GM12878 (cell line): Measurements from ENCODE around the gene MRPL28. TPM values are rescaled to one million over a fixed set of nuclear protein-coding genes. Genes with fewer than 3 reads are reported as not detected.
"Not testable (repeated sequence)": the region's sequence is repeated elsewhere in the genome, so short reads cannot be mapped to it uniquely, and the experiment has no call there.

Experiments used
- ATAC-seq: fragments of 200-7000 bp; cut with Tn5 transposase; 3 replicates; pipeline ENCODE4 v1.9.1; 2020; ENCODE audit warnings: mild to moderate bottlenecking, moderate library complexity
- BruUV-seq: library from RNA; stranded (reverse); fragments of 400-500 nt; replicated peaks from 2 replicates; lab custom pipeline; 2021; lab: Mats Ljungman, UMichigan
- CTCF ChIA-PET: fragments of 300-600 bp; sonication (Branson Sonifier 250); formaldehyde crosslinking; extraction: SDS; loops from one replicate; lab custom pipeline; 2021; ENCODE audit warnings: inconsistent platforms; lab: Yijun Ruan, JAX
- POLR2A ChIA-PET: fragments of 350-600 bp; formaldehyde crosslinking; extraction: SDS; loops from one replicate; lab custom pipeline; 2021; ENCODE audit warnings: inconsistent platforms; lab: Charles Lee
- RAD21 ChIA-PET: fragments of 300-600 bp; sonication (Branson Sonifier 250); formaldehyde crosslinking; loops from one replicate; lab custom pipeline; 2023; ENCODE audit warnings: antibody characterized with exemption; ENCODE audit not compliant: unreplicated experiment; lab: Charles Lee
- SMC1A ChIA-PET: fragments of 300-600 bp; sonication (Branson Sonifier 250); formaldehyde crosslinking; loops from one replicate; lab custom pipeline; 2023; ENCODE audit not compliant: unreplicated experiment, uncharacterized antibody; lab: Charles Lee
- DNase-seq: peaks from one replicate; pipeline ENCODE4 v3.0.0-alpha.2; 2011; ENCODE audit warnings: low read depth, low spot score
- FAIRE-seq: peaks from 3 replicates; lab custom pipeline; 2011; peaks lifted over from hg19 to GRCh38; lab: Jason Lieb, UNC
- H2AFZ ChIP-seq: 2 replicates; pipeline ENCODE4 v1.6.0; 2011; ENCODE audit warnings: low read depth, low read length, control low read depth; ENCODE audit not compliant: control insufficient read depth
- H3K27ac ChIP-seq: 2 replicates; pipeline ENCODE4 v1.5.1; 2011; ENCODE audit warnings: control low read depth; ENCODE audit not compliant: control insufficient read depth, insufficient read depth
- H3K27me3 ChIP-seq, 2 experiments: replicated peaks in 1 of 2; 2 replicates each; pipeline versions ENCODE4 v1.6.0 to v1.6.1; 2011; ENCODE audit warnings: low read length in 1 of 2; ENCODE audit not compliant: control insufficient read depth in 2 of 2, insufficient read depth in 2 of 2
- H3K36me3 ChIP-seq, 2 experiments: 2 replicates each; pipeline ENCODE4 v1.5.1; 2011; ENCODE audit warnings: low read length in 1 of 2; ENCODE audit not compliant: control insufficient read depth in 2 of 2, insufficient read depth in 2 of 2
- H3K4me1 ChIP-seq: 2 replicates; pipeline ENCODE4 v1.6.1; 2011; ENCODE audit warnings: mild to moderate bottlenecking, low read length, moderate library complexity, mixed read lengths; ENCODE audit not compliant: control insufficient read depth, insufficient read depth
- H3K4me2 ChIP-seq: 2 replicates; pipeline ENCODE4 v1.6.0; 2011; ENCODE audit warnings: control low read depth; ENCODE audit not compliant: control insufficient read depth, insufficient read depth
- H3K4me3 ChIP-seq: fragments of 200-600 bp; sonication (generic); 2 replicates; pipeline ENCODE4 v1.5.1; 2016
- H3K79me2 ChIP-seq: 2 replicates; pipeline ENCODE4 v1.6.0; 2011; ENCODE audit warnings: low read length; ENCODE audit not compliant: control insufficient read depth, insufficient read depth
- H3K9ac ChIP-seq: 2 replicates; pipeline ENCODE4 v1.8.0; 2011; ENCODE audit warnings: low read length, control low read depth, mixed read lengths; ENCODE audit not compliant: control insufficient read depth, insufficient read depth
- H3K9me3 ChIP-seq: replicated peaks from 3 replicates; pipeline ENCODE4 v1.5.1; 2011; ENCODE audit warnings: mild to moderate bottlenecking, low read length; ENCODE audit not compliant: control insufficient read depth, insufficient read depth
- H4K20me1 ChIP-seq: 2 replicates; pipeline ENCODE4 v1.6.0; 2011; ENCODE audit not compliant: control insufficient read depth, insufficient read depth
- WGBS: methylation state at CpG from one replicate; pipeline ENCODE4 v1.1.6; 2016; ENCODE audit warnings: low lambda C conversion rate; ENCODE audit not compliant: insufficient replicate concordance, insufficient coverage; ENCODE audit errors: missing lambda C conversion rate; 5-methylcytosine and 5-hydroxymethylcytosine counted together
- in situ Hi-C: fragments of 300-500 bp; cut with MboI; formaldehyde crosslinking; loops from 9 replicates; pipeline ENCODE4 v1.14.3; 2018; ENCODE audit warnings: mixed read lengths
- intact Hi-C: fragments of 100-400 bp; cut with micrococcal nuclease; formaldehyde crosslinking; loops from one replicate; pipeline ENCODE4 v1.14.2; 2022; ENCODE audit not compliant: unreplicated experiment
- polyA plus RNA-seq, 11 experiments: library from polyadenylated mRNA; depleted of rRNA in 4 of 11; unstranded in 6 of 11; stranded (reverse) in 5 of 11; fragments of >200 nt; fragmentation: Nextera tagmentation in 4 of 11; fragmentation: Illumina TruSeq in 1 of 11; extraction: Ambion mirVana in 4 of 11; extraction: Trizol in 1 of 11; gene quantifications; 1 replicate in 1 of 11; 2 replicates in 10 of 11; pipeline versions ENCODE4 v1.2.1 to v1.2.3, GENCODE V29; 2011 to 2016; ENCODE audit warnings: inconsistent platforms in 2 of 11, missing spikeins in 2 of 11, low read depth in 1 of 11
- total RNA-seq, 4 experiments: library from RNA; depleted of rRNA in 3 of 4; stranded (reverse); fragments of >200 nt in 3 of 4; fragmentation: Illumina TruSeq in 1 of 4; extraction: Trizol in 1 of 4; gene quantifications; 2 replicates each; pipeline versions ENCODE4 v1.2.1 to v1.2.3, GENCODE V29; 2013 to 2021

Gene MRPL28
- total and polyA plus RNA-seq, 10 of the 15 experiments (the other 5 are each of a cell fraction or from before 2014, with no cell fraction given), result 1.6 to 185 (median 110) TPM

DNA sequence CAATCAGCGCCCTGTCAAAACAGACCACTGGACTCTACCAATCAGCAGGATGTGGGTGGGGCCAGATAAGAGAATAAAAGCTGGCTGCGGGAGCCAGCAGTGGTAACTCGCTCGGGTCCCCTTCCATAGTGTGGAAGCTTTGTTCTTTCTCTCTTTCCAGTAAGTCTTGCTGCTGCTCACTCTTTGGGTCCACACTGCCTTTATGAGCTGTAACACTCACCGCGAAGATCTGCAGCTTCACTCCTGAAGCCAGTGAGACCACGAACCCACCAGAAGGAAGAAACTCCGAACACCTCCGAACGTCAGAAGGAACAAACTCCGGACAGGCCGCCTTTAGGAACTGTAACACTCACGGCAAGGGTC, 28.4 kb downstream of the MRPL28 start:
- H2AFZ ChIP-seq, SMC1A ChIA-PET, H4K20me1 ChIP-seq, BruUV-seq, H3K36me3 ChIP-seq, POLR2A ChIA-PET, H3K4me2 ChIP-seq, CTCF ChIA-PET, ATAC-seq, H3K27me3 ChIP-seq, H3K4me1 ChIP-seq, H3K9me3 ChIP-seq, H3K27ac ChIP-seq, H3K4me3 ChIP-seq, H3K9ac ChIP-seq, in situ Hi-C loops, intact Hi-C loops, RAD21 ChIA-PET, FAIRE-seq, DNase-seq: not testable (repeated sequence)
- WGBS, result 77% methylated on average over 6 of the region's 13 CpGs
- peaks cover 14% of the 10 kb centered on the region for H3K79me2 ChIP-seq

DNA sequence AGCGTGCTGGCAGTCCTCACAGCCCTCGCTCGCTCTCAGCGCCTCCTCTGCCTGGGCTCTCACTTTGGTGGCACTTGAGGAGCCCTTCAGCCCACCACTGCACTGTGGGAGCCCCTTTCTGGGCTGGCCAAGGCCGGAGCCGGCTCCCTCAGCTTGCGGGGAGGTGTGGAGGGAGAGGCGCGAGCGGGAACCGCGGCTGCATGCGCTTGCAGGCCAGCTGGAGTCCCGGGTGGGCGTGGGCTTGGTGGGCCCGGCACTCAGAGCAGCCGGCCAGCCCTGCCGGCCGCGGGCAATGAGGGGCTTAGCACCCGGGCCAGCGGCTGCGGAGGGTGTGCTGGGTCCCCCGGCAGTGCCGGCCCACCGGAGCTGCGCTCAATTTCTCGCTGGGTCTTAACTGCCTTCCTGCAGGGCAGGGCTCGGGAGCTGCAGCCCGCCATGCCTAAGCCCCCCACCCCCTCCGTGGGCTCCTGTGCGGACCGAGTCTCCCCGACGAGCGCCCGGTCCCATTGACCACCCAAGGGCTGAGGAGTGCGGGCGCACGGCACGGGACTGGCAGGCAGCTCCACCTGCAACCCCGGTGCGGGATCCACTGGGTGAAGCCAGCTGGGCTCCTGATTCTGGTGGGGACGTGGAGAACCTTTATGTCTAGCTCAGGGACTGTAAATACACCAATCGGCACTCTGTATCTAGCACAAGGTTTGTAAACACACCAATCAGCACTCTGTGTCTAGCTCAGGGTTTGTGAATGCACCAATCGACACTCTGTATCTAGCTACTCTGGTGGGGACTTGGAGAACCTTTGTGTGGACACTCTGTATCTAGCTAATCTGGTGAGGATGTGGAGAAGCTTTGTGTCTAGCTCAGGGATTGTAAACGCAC, 29.0 kb downstream of the MRPL28 start:
- FAIRE-seq, H3K4me1 ChIP-seq, BruUV-seq, H2AFZ ChIP-seq, DNase-seq, H3K27me3 ChIP-seq, ATAC-seq, H3K9ac ChIP-seq, in situ Hi-C loops, CTCF ChIA-PET, H3K36me3 ChIP-seq, H3K27ac ChIP-seq, H3K4me3 ChIP-seq, H3K4me2 ChIP-seq, POLR2A ChIA-PET, intact Hi-C loops, RAD21 ChIA-PET, H4K20me1 ChIP-seq, H3K9me3 ChIP-seq: not testable (repeated sequence)
- 94% methylated on average over 37 of the region's 47 CpGs for WGBS
- SMC1A ChIA-PET, result interaction anchor here (0.6 kb wide), 1 partner anchor 81 kb away, joined by 3 read pairs; no protein-coding TSS in a partner anchor
- H3K79me2 ChIP-seq, result peaks cover 14% of the 10 kb centered on the region
